SK-N-SH treated with all-trans-retinoic acid at 6 μM for 48 hours (cell line): ENCODE data around the gene NDUFA5.
A peak's percentile ranks its signal among the peaks of the same experiment; 100 is the strongest.

Experiments used
- ATAC-seq: fragments of 200-7000 bp; cut with Tn5 transposase; 3 replicates; pipeline ENCODE4 v1.9.1; 2020; ENCODE audit warnings: mild to moderate bottlenecking, moderate library complexity
- BACH2 ChIP-seq: fragments of 250-450 bp; sonication (Bioruptor Pico); IDR thresholded peaks from 2 replicates; pipeline ENCODE4 v1.9.0; 2021; ENCODE audit warnings: mild to moderate bottlenecking, borderline replicate concordance
- CSDC2 ChIP-seq: fragments of 250-450 bp; sonication (Bioruptor Pico); IDR thresholded peaks from 2 replicates; pipeline ENCODE4 v1.5.0; 2020; ENCODE audit warnings: mild to moderate bottlenecking, moderate library complexity
- ESRRG ChIP-seq: fragments of 250-450 bp; sonication (Bioruptor Pico); IDR thresholded peaks from 2 replicates; pipeline ENCODE4 v1.6.1; 2021; ENCODE audit warnings: mild to moderate bottlenecking
- GLIS3 ChIP-seq: fragments of 250-450 bp; sonication (Bioruptor Pico); IDR thresholded peaks from 2 replicates; pipeline ENCODE4 v1.5.0; 2020; ENCODE audit warnings: mild to moderate bottlenecking, moderate library complexity
- ISL1 ChIP-seq: fragments of 250-450 bp; sonication (Bioruptor Pico); IDR thresholded peaks from 2 replicates; pipeline ENCODE4 v2.1.2; 2022; ENCODE audit warnings: mild to moderate bottlenecking, moderate library complexity
- OSR1 ChIP-seq: fragments of 250-450 bp; sonication (Bioruptor Pico); IDR thresholded peaks from 2 replicates; pipeline ENCODE4 v1.8.0; 2022; ENCODE audit warnings: moderate library complexity, mild to moderate bottlenecking, inconsistent platforms
- PPARA ChIP-seq: fragments of 250-450 bp; sonication (Bioruptor Pico); IDR thresholded peaks from 2 replicates; pipeline ENCODE4 v1.5.0; 2020; ENCODE audit warnings: mild to moderate bottlenecking, borderline replicate concordance
- RARB ChIP-seq: fragments of 250-450 bp; sonication (Bioruptor Pico); IDR thresholded peaks from 2 replicates; pipeline ENCODE4 v1.8.0; 2021; ENCODE audit warnings: mild to moderate bottlenecking, moderate library complexity
- TCF4 ChIP-seq: fragments of 250-450 bp; sonication (Bioruptor Pico); IDR thresholded peaks from 2 replicates; pipeline ENCODE4 v1.8.0; 2021; ENCODE audit warnings: mild to moderate bottlenecking, moderate library complexity, borderline replicate concordance
- TOX ChIP-seq: fragments of 250-450 bp; sonication (Bioruptor Pico); IDR thresholded peaks from 2 replicates; pipeline ENCODE4 v1.8.0; 2021; ENCODE audit warnings: mild to moderate bottlenecking, moderate library complexity, borderline replicate concordance
- ZC3H10 ChIP-seq: fragments of 250-450 bp; sonication (Bioruptor Pico); IDR thresholded peaks from 2 replicates; pipeline ENCODE4 v1.5.1; 2021; ENCODE audit warnings: mild to moderate bottlenecking, moderate library complexity
- ZFP3 ChIP-seq: fragments of 250-450 bp; sonication (Bioruptor Pico); IDR thresholded peaks from 2 replicates; pipeline ENCODE4 v1.5.0; 2020; ENCODE audit warnings: mild to moderate bottlenecking, moderate library complexity
- ZFP30 ChIP-seq: fragments of 450-650 bp; formaldehyde crosslinking; IDR thresholded peaks from 2 replicates; pipeline ENCODE4 v1.5.0; 2022; ENCODE audit warnings: mild to moderate bottlenecking, moderate library complexity
- ZNF565 ChIP-seq: fragments of 450-650 bp; formaldehyde crosslinking; conservative IDR thresholded peaks from 2 replicates; pipeline ENCODE4 v1.5.0; 2020; ENCODE audit warnings: low read depth, mild to moderate bottlenecking, moderate library complexity
- ZNF70 ChIP-seq: fragments of 450-650 bp; formaldehyde crosslinking; IDR thresholded peaks from 2 replicates; pipeline ENCODE4 v1.5.0; 2020; ENCODE audit warnings: mild to moderate bottlenecking, moderate library complexity
- ZNF8 ChIP-seq: fragments of 450-650 bp; formaldehyde crosslinking; IDR thresholded peaks from 2 replicates; pipeline ENCODE4 v1.5.0; 2020; ENCODE audit warnings: mild to moderate bottlenecking, moderate library complexity
- TF ChIP-seq, protein P1 (sequence below): fragments of 250-450 bp; sonication (Bioruptor Pico); IDR thresholded peaks from 2 replicates; pipeline ENCODE4 v1.5.1; 2021; ENCODE audit warnings: mild to moderate bottlenecking, moderate library complexity
- TF ChIP-seq, protein P2 (sequence below): fragments of 250-450 bp; sonication (Bioruptor Pico); IDR thresholded peaks from 2 replicates; pipeline ENCODE4 v1.8.0; 2020; ENCODE audit warnings: mild to moderate bottlenecking, moderate library complexity, borderline replicate concordance
- TF ChIP-seq, protein P3 (sequence below): fragments of 250-450 bp; sonication (Bioruptor Pico); IDR thresholded peaks from 2 replicates; pipeline ENCODE4 v1.8.0; 2021; ENCODE audit warnings: low read depth, mild to moderate bottlenecking, moderate library complexity, borderline replicate concordance
- TF ChIP-seq, protein P4 (sequence below): fragments of 250-450 bp; sonication (Bioruptor Pico); IDR thresholded peaks from 2 replicates; pipeline ENCODE4 v1.5.0; 2020; ENCODE audit warnings: mild to moderate bottlenecking, moderate library complexity
- TF ChIP-seq, protein P5 (sequence below): fragments of 250-450 bp; sonication (Bioruptor Pico); IDR thresholded peaks from 2 replicates; pipeline ENCODE4 v1.5.1; 2020; ENCODE audit warnings: low read depth, mild to moderate bottlenecking, moderate library complexity

Gene NDUFA5

DNA sequence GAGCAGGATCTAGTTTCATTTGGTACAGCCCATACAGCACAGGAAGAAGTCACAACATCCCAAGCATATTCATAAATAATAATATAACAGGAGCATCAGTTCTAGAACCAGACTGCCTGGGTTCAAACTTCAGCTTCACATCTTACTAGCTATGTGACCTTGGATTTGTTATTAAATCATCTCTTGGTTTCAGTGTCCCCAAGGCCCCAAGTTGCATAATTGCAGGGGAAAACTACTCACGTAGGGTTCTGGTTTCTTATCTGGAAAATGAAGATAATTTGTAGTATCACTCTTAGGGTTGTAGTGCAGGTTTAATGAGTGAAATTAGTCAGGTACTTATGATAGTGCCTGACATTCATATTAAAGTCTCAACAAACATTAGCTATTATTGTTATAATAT is 17.7 kb downstream of the NDUFA5 start:
- TF ChIP-seq, protein P1, sequence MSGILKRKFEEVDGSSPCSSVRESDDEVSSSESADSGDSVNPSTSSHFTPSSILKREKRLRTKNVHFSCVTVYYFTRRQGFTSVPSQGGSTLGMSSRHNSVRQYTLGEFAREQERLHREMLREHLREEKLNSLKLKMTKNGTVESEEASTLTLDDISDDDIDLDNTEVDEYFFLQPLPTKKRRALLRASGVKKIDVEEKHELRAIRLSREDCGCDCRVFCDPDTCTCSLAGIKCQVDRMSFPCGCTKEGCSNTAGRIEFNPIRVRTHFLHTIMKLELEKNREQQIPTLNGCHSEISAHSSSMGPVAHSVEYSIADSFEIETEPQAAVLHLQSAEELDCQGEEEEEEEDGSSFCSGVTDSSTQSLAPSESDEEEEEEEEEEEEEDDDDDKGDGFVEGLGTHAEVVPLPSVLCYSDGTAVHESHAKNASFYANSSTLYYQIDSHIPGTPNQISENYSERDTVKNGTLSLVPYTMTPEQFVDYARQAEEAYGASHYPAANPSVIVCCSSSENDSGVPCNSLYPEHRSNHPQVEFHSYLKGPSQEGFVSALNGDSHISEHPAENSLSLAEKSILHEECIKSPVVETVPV (CRISPR knock-in tag), result no peak
- TF ChIP-seq, protein P2, sequence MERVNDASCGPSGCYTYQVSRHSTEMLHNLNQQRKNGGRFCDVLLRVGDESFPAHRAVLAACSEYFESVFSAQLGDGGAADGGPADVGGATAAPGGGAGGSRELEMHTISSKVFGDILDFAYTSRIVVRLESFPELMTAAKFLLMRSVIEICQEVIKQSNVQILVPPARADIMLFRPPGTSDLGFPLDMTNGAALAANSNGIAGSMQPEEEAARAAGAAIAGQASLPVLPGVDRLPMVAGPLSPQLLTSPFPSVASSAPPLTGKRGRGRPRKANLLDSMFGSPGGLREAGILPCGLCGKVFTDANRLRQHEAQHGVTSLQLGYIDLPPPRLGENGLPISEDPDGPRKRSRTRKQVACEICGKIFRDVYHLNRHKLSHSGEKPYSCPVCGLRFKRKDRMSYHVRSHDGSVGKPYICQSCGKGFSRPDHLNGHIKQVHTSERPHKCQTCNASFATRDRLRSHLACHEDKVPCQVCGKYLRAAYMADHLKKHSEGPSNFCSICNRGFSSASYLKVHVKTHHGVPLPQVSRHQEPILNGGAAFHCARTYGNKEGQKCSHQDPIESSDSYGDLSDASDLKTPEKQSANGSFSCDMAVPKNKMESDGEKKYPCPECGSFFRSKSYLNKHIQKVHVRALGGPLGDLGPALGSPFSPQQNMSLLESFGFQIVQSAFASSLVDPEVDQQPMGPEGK (CRISPR knock-in tag), result no peak
- TF ChIP-seq, protein P3, sequence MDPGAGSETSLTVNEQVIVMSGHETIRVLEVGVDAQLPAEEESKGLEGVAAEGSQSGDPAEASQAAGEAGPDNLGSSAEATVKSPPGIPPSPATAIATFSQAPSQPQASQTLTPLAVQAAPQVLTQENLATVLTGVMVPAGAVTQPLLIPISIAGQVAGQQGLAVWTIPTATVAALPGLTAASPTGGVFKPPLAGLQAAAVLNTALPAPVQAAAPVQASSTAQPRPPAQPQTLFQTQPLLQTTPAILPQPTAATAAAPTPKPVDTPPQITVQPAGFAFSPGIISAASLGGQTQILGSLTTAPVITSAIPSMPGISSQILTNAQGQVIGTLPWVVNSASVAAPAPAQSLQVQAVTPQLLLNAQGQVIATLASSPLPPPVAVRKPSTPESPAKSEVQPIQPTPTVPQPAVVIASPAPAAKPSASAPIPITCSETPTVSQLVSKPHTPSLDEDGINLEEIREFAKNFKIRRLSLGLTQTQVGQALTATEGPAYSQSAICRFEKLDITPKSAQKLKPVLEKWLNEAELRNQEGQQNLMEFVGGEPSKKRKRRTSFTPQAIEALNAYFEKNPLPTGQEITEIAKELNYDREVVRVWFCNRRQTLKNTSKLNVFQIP (CRISPR knock-in tag), result no peak
- TF ChIP-seq PPARA (CRISPR knock-in tag) (no peak), ZFP3 (CRISPR knock-in tag) (no peak), ZFP30 (CRISPR knock-in tag) (no peak), TOX (CRISPR knock-in tag) (no peak)
- TF ChIP-seq, all 23 proteins: peak for 0
- no peak for ATAC-seq

DNA sequence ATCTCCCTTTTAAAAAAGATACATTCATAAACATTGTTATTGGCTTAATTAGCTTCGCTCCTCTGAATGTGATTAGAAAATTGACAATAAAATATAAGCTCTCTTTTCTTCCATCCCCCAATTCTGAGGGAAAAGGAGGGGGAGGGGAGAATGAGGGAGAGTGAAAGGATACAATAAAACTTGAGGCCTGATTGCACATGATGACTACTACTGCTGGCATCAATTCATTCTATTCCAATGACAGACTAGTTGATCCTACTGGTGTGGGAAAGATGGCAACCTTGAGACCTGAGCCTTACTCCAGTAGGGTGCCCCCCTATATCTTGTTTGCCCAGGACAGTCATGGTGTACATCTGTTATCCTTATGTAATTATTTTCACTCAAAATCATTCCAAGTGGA is 18.7 kb downstream of the NDUFA5 start:
- ATAC-seq, result no peak
- TF ChIP-seq RARB (CRISPR knock-in tag), result no peak
- no peak for TF ChIP-seq TCF4

DNA sequence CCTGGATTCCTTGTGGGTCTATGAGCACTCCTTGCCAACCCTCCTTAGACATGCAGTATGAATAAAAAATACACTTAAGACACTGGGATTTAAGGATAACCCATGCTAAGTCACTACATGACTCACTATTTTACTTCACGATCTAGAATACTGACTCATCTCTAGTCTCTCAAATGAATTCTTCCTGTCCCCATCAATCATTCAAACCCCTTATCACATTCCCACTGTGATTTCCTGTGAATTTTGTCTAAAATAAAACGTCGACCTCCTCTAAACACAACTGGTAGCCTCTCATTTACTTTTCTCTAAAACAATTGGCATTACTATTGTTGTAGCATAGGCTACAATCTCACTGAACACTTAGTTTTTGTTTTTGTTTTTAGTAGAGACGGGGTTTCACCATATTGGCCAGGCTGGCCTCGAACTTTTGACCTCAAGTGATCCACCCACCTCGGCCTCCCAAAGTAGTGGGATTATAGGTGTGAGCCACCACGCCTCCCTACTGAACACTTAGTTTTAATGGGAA is 19.4 kb downstream of the NDUFA5 start:
- TF ChIP-seq ZNF565 (CRISPR knock-in tag), result no peak
- TF ChIP-seq, protein P3 (CRISPR knock-in tag), result no peak
- TF ChIP-seq ZFP30 (CRISPR knock-in tag), result no peak
- TF ChIP-seq CSDC2 (CRISPR knock-in tag), result no peak
- TF ChIP-seq ESRRG (CRISPR knock-in tag), result no peak
- no peak for TF ChIP-seq ZNF8 (CRISPR knock-in tag)
- TF ChIP-seq ISL1 (CRISPR knock-in tag), result peak; percentile 68
- TF ChIP-seq, protein P4, sequence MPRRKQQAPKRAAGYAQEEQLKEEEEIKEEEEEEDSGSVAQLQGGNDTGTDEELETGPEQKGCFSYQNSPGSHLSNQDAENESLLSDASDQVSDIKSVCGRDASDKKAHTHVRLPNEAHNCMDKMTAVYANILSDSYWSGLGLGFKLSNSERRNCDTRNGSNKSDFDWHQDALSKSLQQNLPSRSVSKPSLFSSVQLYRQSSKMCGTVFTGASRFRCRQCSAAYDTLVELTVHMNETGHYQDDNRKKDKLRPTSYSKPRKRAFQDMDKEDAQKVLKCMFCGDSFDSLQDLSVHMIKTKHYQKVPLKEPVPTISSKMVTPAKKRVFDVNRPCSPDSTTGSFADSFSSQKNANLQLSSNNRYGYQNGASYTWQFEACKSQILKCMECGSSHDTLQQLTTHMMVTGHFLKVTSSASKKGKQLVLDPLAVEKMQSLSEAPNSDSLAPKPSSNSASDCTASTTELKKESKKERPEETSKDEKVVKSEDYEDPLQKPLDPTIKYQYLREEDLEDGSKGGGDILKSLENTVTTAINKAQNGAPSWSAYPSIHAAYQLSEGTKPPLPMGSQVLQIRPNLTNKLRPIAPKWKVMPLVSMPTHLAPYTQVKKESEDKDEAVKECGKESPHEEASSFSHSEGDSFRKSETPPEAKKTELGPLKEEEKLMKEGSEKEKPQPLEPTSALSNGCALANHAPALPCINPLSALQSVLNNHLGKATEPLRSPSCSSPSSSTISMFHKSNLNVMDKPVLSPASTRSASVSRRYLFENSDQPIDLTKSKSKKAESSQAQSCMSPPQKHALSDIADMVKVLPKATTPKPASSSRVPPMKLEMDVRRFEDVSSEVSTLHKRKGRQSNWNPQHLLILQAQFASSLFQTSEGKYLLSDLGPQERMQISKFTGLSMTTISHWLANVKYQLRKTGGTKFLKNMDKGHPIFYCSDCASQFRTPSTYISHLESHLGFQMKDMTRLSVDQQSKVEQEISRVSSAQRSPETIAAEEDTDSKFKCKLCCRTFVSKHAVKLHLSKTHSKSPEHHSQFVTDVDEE (CRISPR knock-in tag), result no peak
- TF ChIP-seq, all 23 proteins: peak for 1
- peak; percentile 48 for ATAC-seq

DNA sequence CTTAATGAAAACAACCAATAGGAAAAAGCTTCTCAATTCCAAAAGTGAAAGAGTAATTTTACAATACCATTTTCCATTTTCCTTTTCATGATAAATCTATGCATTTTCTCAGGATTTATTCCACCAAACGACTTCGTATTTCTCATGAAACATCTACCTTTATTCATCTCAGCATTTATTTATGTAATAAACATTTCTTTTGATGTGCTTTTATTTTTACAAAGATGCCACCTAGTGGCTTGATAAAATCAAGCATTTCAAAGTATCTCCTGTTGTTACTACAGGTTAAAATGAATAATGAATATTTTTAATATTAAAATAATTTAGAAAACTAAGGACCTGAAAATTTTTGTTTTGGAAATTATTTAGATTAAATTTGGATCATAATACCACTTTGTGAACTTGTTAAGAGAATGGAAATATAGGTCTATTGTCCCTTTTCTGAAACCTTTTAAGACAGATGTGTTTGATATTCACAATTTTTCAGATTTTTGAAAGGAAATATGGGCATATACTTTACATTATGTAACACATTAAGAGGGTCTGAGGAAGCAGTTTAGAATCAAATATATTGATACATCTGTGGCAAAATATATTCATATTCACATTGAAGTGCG is 20.5 kb downstream of the NDUFA5 start:
- no peak for ATAC-seq
- TF ChIP-seq OSR1 (CRISPR knock-in tag) (no peak), RARB (CRISPR knock-in tag) (no peak), ZNF8 (CRISPR knock-in tag) (no peak), ZNF565 (CRISPR knock-in tag) (no peak), GLIS3 (no peak), ZFP30 (CRISPR knock-in tag) (no peak), ZFP3 (CRISPR knock-in tag) (no peak), ZNF70 (CRISPR knock-in tag) (no peak), PPARA (CRISPR knock-in tag) (no peak), ISL1 (CRISPR knock-in tag) (no peak), BACH2 (CRISPR knock-in tag) (no peak), ZC3H10 (CRISPR knock-in tag) (no peak)
- TF ChIP-seq, protein P1 (CRISPR knock-in tag), result no peak
- TF ChIP-seq, protein P5, sequence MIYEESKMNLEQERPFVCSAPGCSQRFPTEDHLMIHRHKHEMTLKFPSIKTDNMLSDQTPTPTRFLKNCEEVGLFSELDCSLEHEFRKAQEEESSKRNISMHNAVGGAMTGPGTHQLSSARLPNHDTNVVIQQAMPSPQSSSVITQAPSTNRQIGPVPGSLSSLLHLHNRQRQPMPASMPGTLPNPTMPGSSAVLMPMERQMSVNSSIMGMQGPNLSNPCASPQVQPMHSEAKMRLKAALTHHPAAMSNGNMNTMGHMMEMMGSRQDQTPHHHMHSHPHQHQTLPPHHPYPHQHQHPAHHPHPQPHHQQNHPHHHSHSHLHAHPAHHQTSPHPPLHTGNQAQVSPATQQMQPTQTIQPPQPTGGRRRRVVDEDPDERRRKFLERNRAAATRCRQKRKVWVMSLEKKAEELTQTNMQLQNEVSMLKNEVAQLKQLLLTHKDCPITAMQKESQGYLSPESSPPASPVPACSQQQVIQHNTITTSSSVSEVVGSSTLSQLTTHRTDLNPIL (CRISPR knock-in tag), result no peak
